Glutamatergic neuron (in vitro differentiated cells): ENCODE data around the gene JAZF1. TPM values are rescaled to one million over a fixed set of nuclear protein-coding genes. Genes with fewer than 3 reads are reported as not detected.

Source experiments
- DNase-seq: peaks from one replicate; pipeline ENCODE4 v3.0.0; 2022
- H3K27ac Mint-ChIP-seq: one replicate; pipeline ENCODE4 v1.8.0; 2020; ENCODE audit warnings: mild to moderate bottlenecking, mixed read lengths, inconsistent platforms; ENCODE audit not compliant: unreplicated experiment
- H3K27me3 Mint-ChIP-seq: one replicate; pipeline ENCODE4 v1.8.0; 2020; ENCODE audit warnings: mild to moderate bottlenecking, moderate library complexity, mixed read lengths, inconsistent platforms; ENCODE audit not compliant: unreplicated experiment
- H3K36me3 Mint-ChIP-seq: one replicate; pipeline ENCODE4 v1.8.0; 2020; ENCODE audit warnings: mild to moderate bottlenecking, mixed read lengths, inconsistent platforms; ENCODE audit not compliant: unreplicated experiment
- H3K4me1 Mint-ChIP-seq: one replicate; pipeline ENCODE4 v1.8.0; 2020; ENCODE audit warnings: mild to moderate bottlenecking, low read depth, mixed read lengths, inconsistent platforms; ENCODE audit not compliant: unreplicated experiment
- H3K4me3 Mint-ChIP-seq: one replicate; pipeline ENCODE4 v1.8.0; 2020; ENCODE audit warnings: mild to moderate bottlenecking, mixed read lengths, inconsistent platforms; ENCODE audit not compliant: unreplicated experiment
- H3K9me3 Mint-ChIP-seq: one replicate; pipeline ENCODE4 v1.8.0; 2020; ENCODE audit warnings: mild to moderate bottlenecking, moderate library complexity, mixed read lengths, inconsistent platforms; ENCODE audit not compliant: unreplicated experiment
- CTCF ChIP-seq: fragments of 200-600 bp; sonication (generic); IDR thresholded peaks from one replicate; pipeline ENCODE4 v1.5.0; 2021; ENCODE audit not compliant: partially characterized antibody, unreplicated experiment
- total RNA-seq: library from RNA; stranded (reverse); fragmentation: NEBNext Ultra II Directional; extraction: Animal tissue kit (Norgen Biotek cat#: 25700); gene quantifications from one replicate; pipeline ENCODE4 v1.2.1, GENCODE V29; 2021; ENCODE audit not compliant: unreplicated experiment

JAZF1 gene
- total RNA-seq, 1 donor from 2014 or later: 14.1 TPM

GRCh38 chr7:28037220-28038010 lies 143.2 kb downstream of the JAZF1 start:
- Mint-ChIP-seq H3K4me3 (no peak overlapping the region), H3K27ac (no peak overlapping the region), H3K9me3 (no peaks in the 10 kb centered on the region), H3K27me3 (no peaks in the 10 kb centered on the region), H3K36me3 (no peaks in the 10 kb centered on the region), H3K4me1 (no peaks in the 10 kb centered on the region)
- no peak for DNase-seq
- TF ChIP-seq CTCF: no peak

GRCh38 chr7:28036696-28037095 lies 143.9 kb downstream of the JAZF1 start:
- H3K27me3 Mint-ChIP-seq: no peaks in the 10 kb centered on the region
- no peaks in the 10 kb centered on the region for H3K36me3 Mint-ChIP-seq
- no peak for TF ChIP-seq CTCF
- no peaks in the 10 kb centered on the region for H3K9me3 Mint-ChIP-seq
- H3K4me1 Mint-ChIP-seq: no peaks in the 10 kb centered on the region
- no peak overlapping the region for H3K27ac Mint-ChIP-seq
- no peak for DNase-seq
- H3K4me3 Mint-ChIP-seq: no peak overlapping the region

GRCh38 chr7:28033386-28033785 lies 147.2 kb downstream of the JAZF1 start:
- Mint-ChIP-seq H3K4me1 (peaks cover 5% of the 10 kb centered on the region), H3K27me3 (no peaks in the 10 kb centered on the region), H3K27ac (no peak overlapping the region), H3K9me3 (no peaks in the 10 kb centered on the region), H3K36me3 (no peaks in the 10 kb centered on the region), H3K4me3 (no peak overlapping the region)
- no peak for DNase-seq
- no peak for TF ChIP-seq CTCF

GRCh38 chr7:28032738-28033380 lies 147.7 kb downstream of the JAZF1 start:
- no peak for TF ChIP-seq CTCF
- no peaks in the 10 kb centered on the region for H3K9me3 Mint-ChIP-seq
- peaks cover 5% of the 10 kb centered on the region for H3K4me1 Mint-ChIP-seq
- H3K27me3 Mint-ChIP-seq: no peaks in the 10 kb centered on the region
- H3K36me3 Mint-ChIP-seq: no peaks in the 10 kb centered on the region
- DNase-seq: no peak
- H3K4me3 Mint-ChIP-seq: no peak overlapping the region
- H3K27ac Mint-ChIP-seq: no peak overlapping the region

- TF ChIP-seq CTCF: no peak
- H3K4me1 Mint-ChIP-seq: peaks cover 9% of the 10 kb centered on the region
- H3K27ac Mint-ChIP-seq: no peak overlapping the region
- no peaks in the 10 kb centered on the region for H3K27me3 Mint-ChIP-seq
- no peaks in the 10 kb centered on the region for H3K9me3 Mint-ChIP-seq
- no peak overlapping the region for H3K4me3 Mint-ChIP-seq
- H3K36me3 Mint-ChIP-seq: no peaks in the 10 kb centered on the region
- DNase-seq: no peak
Observed at GRCh38 chr7:28029051-28029450, 151.5 kb downstream of the JAZF1 start.
